Measurements from ENCODE around the gene HSD17B12. TPM values are rescaled to one million over a fixed set of nuclear protein-coding genes. Genes with fewer than 3 reads are reported as not detected.

The HSD17B12 gene
- total RNA-seq, 2 donors from 2014 or later: 59.9 to 102 TPM

GRCh38 chr11:43770173-43770572 lies 89.6 kb downstream of the HSD17B12 start:
- Histone ChIP-seq H3K4me1 (replicated peaks) (no peaks in the 10 kb centered on the region), H3K4me3 (no peak overlapping the region), H3K36me3 (no peaks in the 10 kb centered on the region), H3K27ac (no peak overlapping the region), H3K27me3 (replicated peaks; ENCODE audit: insufficient read depth) (no peaks in the 10 kb centered on the region), H3K9me3 (no peaks in the 10 kb centered on the region)
- TF ChIP-seq CTCF (IDR thresholded peaks at IDR 0.05): no peak
- no peak for TF ChIP-seq POLR2A (IDR thresholded peaks at IDR 0.05)
- no peak for TF ChIP-seq POLR2AphosphoS5 (IDR thresholded peaks at IDR 0.05)
- intact Hi-C loops (cut with DNase I): no loop called here
- 89% methylated on average over 3 of the region's 3 CpGs for WGBS
- no peak for DNase-seq (ENCODE audit: low spot score)

- no peak overlapping the region for H3K27ac ChIP-seq
- no peaks in the 10 kb centered on the region for H3K4me1 ChIP-seq (replicated peaks)
- DNase-seq (ENCODE audit: low spot score): no peak
- no peaks in the 10 kb centered on the region for H3K36me3 ChIP-seq
- H3K27me3 ChIP-seq (replicated peaks; ENCODE audit: insufficient read depth): no peaks in the 10 kb centered on the region
- WGBS: 97% methylated on average over 7 of the region's 7 CpGs
- no peak for TF ChIP-seq CTCF (IDR thresholded peaks at IDR 0.05)
- TF ChIP-seq POLR2A (IDR thresholded peaks at IDR 0.05): no peak
- no peak for TF ChIP-seq POLR2AphosphoS5 (IDR thresholded peaks at IDR 0.05)
- intact Hi-C loops (cut with DNase I): no loop called here
- H3K4me3 ChIP-seq: no peak overlapping the region
- no peaks in the 10 kb centered on the region for H3K9me3 ChIP-seq
Measured at GRCh38 chr11:43772733-43773132, 92.2 kb downstream of the HSD17B12 start.

GRCh38 chr11:43774786-43775185 lies 94.2 kb downstream of the HSD17B12 start:
- intact Hi-C loops (cut with DNase I): no loop called here
- DNase-seq (ENCODE audit: low spot score): no peak
- Histone ChIP-seq H3K27ac (no peak overlapping the region), H3K27me3 (replicated peaks; ENCODE audit: insufficient read depth) (no peaks in the 10 kb centered on the region), H3K4me1 (replicated peaks) (no peaks in the 10 kb centered on the region), H3K36me3 (no peaks in the 10 kb centered on the region), H3K4me3 (no peak overlapping the region), H3K9me3 (no peaks in the 10 kb centered on the region)
- TF ChIP-seq POLR2AphosphoS5 (IDR thresholded peaks at IDR 0.05) (no peak), POLR2A (IDR thresholded peaks at IDR 0.05) (no peak), CTCF (IDR thresholded peaks at IDR 0.05) (no peak)
- 98% methylated on average over 2 of the region's 2 CpGs for WGBS

GRCh38 chr11:43779306-43779705 lies 98.8 kb downstream of the HSD17B12 start:
- Histone ChIP-seq H3K9me3 (no peaks in the 10 kb centered on the region), H3K4me3 (no peak overlapping the region), H3K4me1 (replicated peaks) (no peaks in the 10 kb centered on the region), H3K27me3 (replicated peaks; ENCODE audit: insufficient read depth) (no peaks in the 10 kb centered on the region), H3K27ac (no peak overlapping the region), H3K36me3 (no peaks in the 10 kb centered on the region)
- no peak for DNase-seq (ENCODE audit: low spot score)
- TF ChIP-seq POLR2AphosphoS5 (IDR thresholded peaks at IDR 0.05) (no peak), POLR2A (IDR thresholded peaks at IDR 0.05) (no peak), CTCF (IDR thresholded peaks at IDR 0.05) (no peak)
- WGBS: 95% methylated on average over 2 of the region's 2 CpGs
- intact Hi-C loops (cut with DNase I): no loop called here

GRCh38 chr11:43784301-43784700 lies 103.8 kb downstream of the HSD17B12 start:
- no peaks in the 10 kb centered on the region for H3K27me3 ChIP-seq (replicated peaks; ENCODE audit: insufficient read depth)
- no peak overlapping the region for H3K27ac ChIP-seq
- intact Hi-C loops (cut with DNase I): no loop called here
- H3K4me3 ChIP-seq: no peak overlapping the region
- 98% methylated on average over 1 of the region's 1 CpG for WGBS
- no peak for TF ChIP-seq CTCF (IDR thresholded peaks at IDR 0.05)
- TF ChIP-seq POLR2A (IDR thresholded peaks at IDR 0.05): no peak
- no peak for TF ChIP-seq POLR2AphosphoS5 (IDR thresholded peaks at IDR 0.05)
- peaks cover 4% of the 10 kb centered on the region for H3K4me1 ChIP-seq (replicated peaks)
- no peaks in the 10 kb centered on the region for H3K36me3 ChIP-seq
- H3K9me3 ChIP-seq: no peaks in the 10 kb centered on the region
- no peak for DNase-seq (ENCODE audit: low spot score)

Data from prostate gland (tissue), 2 donors.